Caki2 (cell line): ENCODE measurements around the gene AADAC. TPM values are rescaled to one million over a fixed set of nuclear protein-coding genes. Genes with fewer than 3 reads are reported as not detected.
"Not testable (repeated sequence)": the region's sequence is repeated elsewhere in the genome, so short reads cannot be mapped to it uniquely, and the experiment has no call there.

Experiments used
- DNase-seq: peaks from one replicate; pipeline ENCODE4 v3.0.0-alpha.2; 2015; ENCODE audit warnings: low read depth
- in situ Hi-C: cut with HindIII; loops from 2 replicates; pipeline ENCODE4 v1.10.0; 2016; ENCODE audit warnings: low sequenced_read_pairs, low pct_unique_long_range_greater_than_20kb, mixed read lengths
- total RNA-seq: library from RNA; depleted of rRNA; stranded (reverse); fragments of >200 nt; shearing (Covaris generic); gene quantifications from 2 replicates; pipeline ENCODE4 v1.2.3, GENCODE V29; 2014; ENCODE audit warnings: low replicate concordance

AADAC gene
- total RNA-seq, 1 experiment from 2014 or later = not detected

GRCh38 chr3:151793636-151794035, 20.3 kb upstream of the AADAC start:
- in situ Hi-C loops = no loop called here

GRCh38 chr3:151794080-151794479, 19.8 kb upstream of the AADAC start:
- no peak for DNase-seq
- in situ Hi-C loops = no loop called here

More at GRCh38 chr3:151793636-151794035, 20.3 kb upstream of the AADAC start:
- DNase-seq = no peak

- in situ Hi-C loops = no loop called here
- no peak for DNase-seq
Observed at GRCh38 chr3:151795276-151795675, 18.6 kb upstream of the AADAC start.

GRCh38 chr3:151796105-151796680, 17.7 kb upstream of the AADAC start:
- in situ Hi-C loops = no loop called here

GRCh38 chr3:151798466-151798865, 15.4 kb upstream of the AADAC start:
- in situ Hi-C loops = no loop called here
- peak; percentile 41 for DNase-seq

More at GRCh38 chr3:151796105-151796680, 17.7 kb upstream of the AADAC start:
- DNase-seq = no peak

- in situ Hi-C loops = no loop called here
- DNase-seq = no peak
Observed at GRCh38 chr3:151800431-151800830, 13.5 kb upstream of the AADAC start.

GRCh38 chr3:151804267-151804666, 9.6 kb upstream of the AADAC start:
- in situ Hi-C loops = no loop called here
- DNase-seq = no peak

- in situ Hi-C loops = no loop called here
- no peak for DNase-seq
Observed at GRCh38 chr3:151806838-151807237, 7.1 kb upstream of the AADAC start.

GRCh38 chr3:151808926-151809325, 5.0 kb upstream of the AADAC start:
- in situ Hi-C loops, DNase-seq: not testable (repeated sequence)

- in situ Hi-C loops = no loop called here
- DNase-seq = no peak
Observed at GRCh38 chr3:151811474-151811873, 2.4 kb upstream of the AADAC start.

- in situ Hi-C loops = no loop called here
- no peak for DNase-seq
Observed at GRCh38 chr3:151814588-151814987, 672 bp downstream of the AADAC start.

GRCh38 chr3:151816091-151816604, 2.2 kb downstream of the AADAC start:
- in situ Hi-C loops = no loop called here
- DNase-seq = peak; percentile 64

GRCh38 chr3:151817473-151817872, 3.6 kb downstream of the AADAC start:
- DNase-seq = no peak
- in situ Hi-C loops = no loop called here

- no peak for DNase-seq
- in situ Hi-C loops = no loop called here
Observed at GRCh38 chr3:151818361-151818760, 4.4 kb downstream of the AADAC start.

GRCh38 chr3:151819910-151820309, 6.0 kb downstream of the AADAC start:
- in situ Hi-C loops = no loop called here
- DNase-seq = no peak

- in situ Hi-C loops = no loop called here
- no peak for DNase-seq
Observed at GRCh38 chr3:151827816-151828215, 13.9 kb downstream of the AADAC start.

GRCh38 chr3:151835751-151836525, 22.0 kb downstream of the AADAC start:
- in situ Hi-C loops = no loop called here
- no peak for DNase-seq

GRCh38 chr3:151837057-151837456, 23.1 kb downstream of the AADAC start:
- in situ Hi-C loops = no loop called here

GRCh38 chr3:151838574-151839312, 24.8 kb downstream of the AADAC start:
- in situ Hi-C loops = no loop called here
- DNase-seq = peak; percentile 50

More at GRCh38 chr3:151837057-151837456, 23.1 kb downstream of the AADAC start:
- peak; percentile 65 for DNase-seq
